Vagina (tissue), 2 donors: Measurements from ENCODE around the gene PNPT1. TPM values are rescaled to one million over a fixed set of nuclear protein-coding genes. Genes with fewer than 3 reads are reported as not detected.
"Not testable (repeated sequence)": the region's sequence is repeated elsewhere in the genome, so short reads cannot be mapped to it uniquely, and the experiment has no call there.

Experiments
- DNase-seq, 2 donors: peaks; one replicate each; pipeline ENCODE4 v3.0.0-alpha.2; 2017; ENCODE audit errors: extremely low spot score in 2 of 2
- H3K27ac ChIP-seq: fragments of 200-600 bp; sonication (generic); one replicate; pipeline ENCODE4 v1.5.1; 2019
- H3K27me3 ChIP-seq: fragments of 200-600 bp; sonication (generic); one replicate; pipeline ENCODE4 v1.5.1; 2019
- H3K36me3 ChIP-seq, 2 donors: fragments of 200-600 bp; sonication (generic); one replicate each; pipeline ENCODE4 v1.5.1; 2017 to 2019
- H3K4me1 ChIP-seq: fragments of 200-600 bp; sonication (generic); one replicate; pipeline ENCODE4 v1.5.1; 2019
- H3K4me3 ChIP-seq, 2 donors: fragments of 200-600 bp; sonication (generic); 1 replicate in 1 of 2; 2 replicates in 1 of 2; pipeline ENCODE4 v1.5.1; 2016 to 2019
- H3K9me3 ChIP-seq: fragments of 200-600 bp; sonication (generic); one replicate; pipeline ENCODE4 v1.5.1; 2019
- POLR2A ChIP-seq, 2 donors: fragments of 450-650 bp; IDR thresholded peaks; one replicate each; pipeline ENCODE4 v1.6.1; 2017; ENCODE audit warnings: antibody characterized with exemption in 2 of 2, mild to moderate bottlenecking in 2 of 2, moderate library complexity in 2 of 2
- POLR2AphosphoS5 ChIP-seq, 2 donors: sonication (generic); formaldehyde crosslinking; IDR thresholded peaks; one replicate each; pipeline ENCODE4 v1.9.0; 2017; ENCODE audit warnings: antibody characterized with exemption in 2 of 2, mild to moderate bottlenecking in 2 of 2, low read depth in 1 of 2; ENCODE audit not compliant: insufficient read depth in 1 of 2
- intact Hi-C: fragments of 100-400 bp; cut with DNase I; formaldehyde crosslinking; loops from one replicate; pipeline ENCODE4 v1.15.1; 2023
- total RNA-seq: library from RNA; depleted of rRNA; stranded (reverse); fragments of >200 nt; gene quantifications from one replicate; pipeline ENCODE4 v1.2.3, GENCODE V29; 2016
- TF ChIP-seq, protein P1 (sequence below), 3 experiments: fragments of 450-650 bp in 2 of 3; fragments of 200-600 bp in 1 of 3; sonication (generic) in 1 of 3; IDR thresholded peaks; one replicate each; pipeline ENCODE4 v1.5.1; 2017 to 2019; ENCODE audit warnings: antibody characterized with exemption in 3 of 3, mild to moderate bottlenecking in 2 of 3, moderate library complexity in 2 of 3

The PNPT1 gene
- total RNA-seq, 1 donor from 2014 or later: 40.5 TPM

DNA sequence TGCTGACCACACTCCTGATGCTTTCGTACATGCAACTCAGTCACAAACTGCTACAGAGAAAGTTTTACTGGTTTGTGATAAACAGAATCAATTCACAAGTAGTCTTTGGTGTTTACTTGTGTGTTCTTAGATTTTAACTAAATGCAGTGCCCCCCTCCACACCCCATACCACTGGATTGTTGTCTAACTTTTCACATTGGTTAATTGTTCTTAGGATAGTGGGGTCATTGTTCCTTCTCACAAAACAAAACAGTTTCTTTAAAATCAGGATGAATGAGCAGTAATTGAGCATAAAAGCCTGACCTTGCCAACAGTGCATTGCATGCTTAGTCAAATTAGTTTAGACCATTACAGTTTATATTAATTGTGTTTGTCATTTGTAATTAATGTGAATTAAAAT lies 14.1 kb upstream of the PNPT1 start:
- no peaks in the 10 kb centered on the region for H3K36me3 ChIP-seq
- H3K9me3 ChIP-seq: no peaks in the 10 kb centered on the region
- H3K27me3 ChIP-seq: no peaks in the 10 kb centered on the region
- no peak overlapping the region for H3K27ac ChIP-seq
- no peak for DNase-seq
- no peaks in the 10 kb centered on the region for H3K4me1 ChIP-seq
- no peak overlapping the region for H3K4me3 ChIP-seq
- TF ChIP-seq, protein P1, sequence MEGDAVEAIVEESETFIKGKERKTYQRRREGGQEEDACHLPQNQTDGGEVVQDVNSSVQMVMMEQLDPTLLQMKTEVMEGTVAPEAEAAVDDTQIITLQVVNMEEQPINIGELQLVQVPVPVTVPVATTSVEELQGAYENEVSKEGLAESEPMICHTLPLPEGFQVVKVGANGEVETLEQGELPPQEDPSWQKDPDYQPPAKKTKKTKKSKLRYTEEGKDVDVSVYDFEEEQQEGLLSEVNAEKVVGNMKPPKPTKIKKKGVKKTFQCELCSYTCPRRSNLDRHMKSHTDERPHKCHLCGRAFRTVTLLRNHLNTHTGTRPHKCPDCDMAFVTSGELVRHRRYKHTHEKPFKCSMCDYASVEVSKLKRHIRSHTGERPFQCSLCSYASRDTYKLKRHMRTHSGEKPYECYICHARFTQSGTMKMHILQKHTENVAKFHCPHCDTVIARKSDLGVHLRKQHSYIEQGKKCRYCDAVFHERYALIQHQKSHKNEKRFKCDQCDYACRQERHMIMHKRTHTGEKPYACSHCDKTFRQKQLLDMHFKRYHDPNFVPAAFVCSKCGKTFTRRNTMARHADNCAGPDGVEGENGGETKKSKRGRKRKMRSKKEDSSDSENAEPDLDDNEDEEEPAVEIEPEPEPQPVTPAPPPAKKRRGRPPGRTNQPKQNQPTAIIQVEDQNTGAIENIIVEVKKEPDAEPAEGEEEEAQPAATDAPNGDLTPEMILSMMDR (IDR thresholded peaks at IDR 0.05): no peak
- no peak for TF ChIP-seq POLR2A (IDR thresholded peaks at IDR 0.05)
- no peak for TF ChIP-seq POLR2AphosphoS5 (IDR thresholded peaks at IDR 0.05; ENCODE audit: insufficient read depth in 1 of 2, low read depth in 1 of 2)
- intact Hi-C loops: no loop called here

DNA sequence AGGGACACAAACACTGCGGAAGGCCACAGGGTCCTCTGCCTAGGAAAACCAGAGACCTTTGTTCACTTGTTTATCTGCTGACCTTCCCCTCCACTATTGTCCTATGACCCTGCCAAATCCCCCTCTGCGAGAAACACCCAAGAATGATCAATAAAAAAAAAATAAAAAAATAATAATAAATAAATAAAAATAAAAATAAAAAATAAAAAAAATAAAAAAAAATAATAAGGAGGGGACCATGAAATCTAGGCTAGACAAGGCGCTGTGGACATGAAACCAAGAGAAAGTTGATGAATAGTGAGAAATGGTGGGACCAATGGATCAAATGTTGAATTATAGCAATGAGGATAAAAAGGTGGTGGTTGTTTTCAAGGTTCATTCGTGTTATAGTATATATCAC lies 12.6 kb upstream of the PNPT1 start:
- H3K36me3 ChIP-seq, H3K27me3 ChIP-seq, H3K4me1 ChIP-seq, intact Hi-C loops, DNase-seq, H3K9me3 ChIP-seq, H3K27ac ChIP-seq, H3K4me3 ChIP-seq: not testable (repeated sequence)

DNA sequence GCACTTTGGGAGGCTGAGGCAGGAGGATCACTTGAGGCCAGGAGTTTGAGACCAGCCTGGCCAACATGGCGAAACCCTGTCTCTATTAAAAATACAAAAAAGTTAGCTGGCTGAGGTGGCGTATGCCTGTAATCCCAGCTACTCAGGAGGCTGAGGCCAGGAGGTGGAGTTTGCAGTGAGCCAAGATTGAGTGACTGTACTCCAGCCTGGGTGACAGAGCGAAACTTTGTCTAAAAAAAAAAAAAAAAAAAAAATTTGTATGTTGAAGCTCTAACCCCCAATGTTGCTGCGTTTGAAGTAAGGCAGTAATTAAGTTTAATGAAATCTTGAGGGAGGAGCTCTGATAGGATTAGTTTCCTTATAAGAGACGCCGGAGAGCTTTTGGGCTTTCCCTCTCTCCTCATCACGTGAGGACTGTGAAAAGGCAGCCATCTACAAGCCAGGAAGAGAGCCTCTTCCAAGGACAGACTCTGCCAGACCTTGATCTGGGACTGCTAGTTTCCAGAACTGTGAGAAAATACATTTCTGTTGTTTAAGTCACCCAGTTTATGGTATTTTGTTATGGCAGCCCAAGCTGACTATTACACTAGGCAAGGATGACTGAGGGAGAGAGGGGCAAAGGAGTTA lies 11.5 kb upstream of the PNPT1 start:
- no peak overlapping the region for H3K27ac ChIP-seq
- H3K27me3 ChIP-seq: no peaks in the 10 kb centered on the region
- TF ChIP-seq POLR2A (IDR thresholded peaks at IDR 0.05) (no peak), POLR2AphosphoS5 (IDR thresholded peaks at IDR 0.05; ENCODE audit: insufficient read depth in 1 of 2, low read depth in 1 of 2) (no peak)
- TF ChIP-seq, protein P1 (IDR thresholded peaks at IDR 0.05): no peak
- DNase-seq: no peak
- H3K9me3 ChIP-seq: no peaks in the 10 kb centered on the region
- no peaks in the 10 kb centered on the region for H3K4me1 ChIP-seq
- H3K4me3 ChIP-seq: no peak overlapping the region
- H3K36me3 ChIP-seq: no peaks in the 10 kb centered on the region
- intact Hi-C loops: no loop called here

DNA sequence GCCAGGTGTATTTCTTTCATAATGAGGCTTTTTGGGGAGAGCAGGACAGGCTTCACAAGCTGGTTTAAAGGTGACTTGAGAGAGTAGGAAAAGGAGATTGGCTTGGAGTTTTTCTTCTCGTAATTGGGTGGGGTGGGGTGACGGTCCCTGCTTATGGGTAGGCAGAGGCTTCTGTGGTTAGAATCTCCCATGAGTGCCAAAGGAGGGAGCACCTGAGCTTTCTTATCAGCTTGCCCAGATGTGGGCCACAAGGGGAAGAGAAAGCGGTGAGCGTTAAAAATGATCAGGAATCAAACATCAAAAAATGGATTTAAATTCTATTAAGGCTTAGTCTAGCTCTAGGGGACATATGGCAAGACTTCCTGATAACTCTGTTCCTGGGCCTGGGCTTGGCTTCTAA lies 9.7 kb upstream of the PNPT1 start:
- no peaks in the 10 kb centered on the region for H3K4me1 ChIP-seq
- no peak for DNase-seq
- no peaks in the 10 kb centered on the region for H3K9me3 ChIP-seq
- intact Hi-C loops: no loop called here
- H3K27me3 ChIP-seq: no peaks in the 10 kb centered on the region
- no peak for TF ChIP-seq POLR2AphosphoS5 (IDR thresholded peaks at IDR 0.05; ENCODE audit: insufficient read depth in 1 of 2, low read depth in 1 of 2)
- no peak for TF ChIP-seq POLR2A (IDR thresholded peaks at IDR 0.05)
- TF ChIP-seq, protein P1 (IDR thresholded peaks at IDR 0.05): no peak
- H3K27ac ChIP-seq: no peak overlapping the region
- H3K36me3 ChIP-seq: no peaks in the 10 kb centered on the region
- no peak overlapping the region for H3K4me3 ChIP-seq

DNA sequence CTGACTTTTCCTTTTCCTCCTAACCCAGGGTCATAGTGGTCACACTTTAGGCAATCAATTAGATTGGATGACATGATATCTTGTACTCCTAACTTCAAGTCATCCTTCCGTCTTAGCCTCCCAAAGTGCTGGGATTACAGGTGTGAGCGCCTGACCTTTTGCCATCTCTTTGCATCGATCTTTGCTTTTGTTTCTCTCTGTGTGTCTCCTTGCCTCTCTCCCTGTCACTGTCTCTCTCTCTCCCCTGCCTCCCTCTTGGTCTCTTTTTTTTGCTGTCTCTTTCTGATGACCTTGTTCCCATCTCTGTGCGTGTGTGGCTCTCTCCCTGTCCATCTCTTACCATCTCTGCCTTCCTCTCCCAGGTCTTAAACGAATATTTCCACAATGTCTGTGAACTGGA lies 904 bp downstream of the PNPT1 start:
- H3K27ac ChIP-seq: not testable (repeated sequence)

DNA sequence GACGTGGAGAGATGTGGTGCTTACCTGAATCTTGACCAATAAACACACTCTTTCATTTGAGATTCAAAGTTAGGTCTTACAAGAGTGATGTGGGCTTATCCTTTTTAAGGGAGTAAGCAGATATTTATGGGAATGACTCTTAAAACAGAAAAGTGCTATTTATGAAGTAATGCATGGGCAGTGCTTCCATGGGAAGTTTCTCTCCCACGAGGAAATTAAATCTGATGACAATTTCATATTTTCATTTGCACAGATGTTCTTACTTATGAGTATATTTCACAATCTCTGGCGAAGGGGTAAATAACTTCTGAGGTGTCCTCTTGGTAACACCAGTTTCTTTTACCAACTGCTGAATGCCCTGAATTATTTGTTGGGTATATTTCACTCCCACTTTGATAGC lies 21.0 kb downstream of the PNPT1 start:
- no peak for DNase-seq
- intact Hi-C loops: no loop called here
- H3K9me3 ChIP-seq: no peaks in the 10 kb centered on the region
- H3K4me3 ChIP-seq: no peak overlapping the region
- H3K27me3 ChIP-seq: no peaks in the 10 kb centered on the region
- no peaks in the 10 kb centered on the region for H3K4me1 ChIP-seq
- no peak overlapping the region for H3K27ac ChIP-seq
- TF ChIP-seq POLR2AphosphoS5 (IDR thresholded peaks at IDR 0.05; ENCODE audit: insufficient read depth in 1 of 2, low read depth in 1 of 2) (no peak), POLR2A (IDR thresholded peaks at IDR 0.05) (no peak)
- TF ChIP-seq, protein P1 (IDR thresholded peaks at IDR 0.05): no peak
- peaks cover 0 to 5% of the 10 kb centered on the region in 2 donors for H3K36me3 ChIP-seq

More for the DNA sequence above, 904 bp downstream of the PNPT1 start:
- H3K27me3 ChIP-seq, DNase-seq, H3K9me3 ChIP-seq, intact Hi-C loops, H3K36me3 ChIP-seq: not testable (repeated sequence)
- Histone ChIP-seq H3K4me1 (peaks cover 16% of the 10 kb centered on the region), H3K4me3 (peak overlapping the region; percentile 71 to 88)
